GM21360 (cell line): Measurements from ENCODE around the gene PLA1A.

Source experiments
- ATAC-seq: cut with Tn5 transposase; IDR thresholded peaks from one replicate; pipeline ENCODE4 v1.9.1; 2021; ENCODE audit warnings: mild to moderate bottlenecking, moderate library complexity; ENCODE audit not compliant: unreplicated experiment

Gene PLA1A

DNA sequence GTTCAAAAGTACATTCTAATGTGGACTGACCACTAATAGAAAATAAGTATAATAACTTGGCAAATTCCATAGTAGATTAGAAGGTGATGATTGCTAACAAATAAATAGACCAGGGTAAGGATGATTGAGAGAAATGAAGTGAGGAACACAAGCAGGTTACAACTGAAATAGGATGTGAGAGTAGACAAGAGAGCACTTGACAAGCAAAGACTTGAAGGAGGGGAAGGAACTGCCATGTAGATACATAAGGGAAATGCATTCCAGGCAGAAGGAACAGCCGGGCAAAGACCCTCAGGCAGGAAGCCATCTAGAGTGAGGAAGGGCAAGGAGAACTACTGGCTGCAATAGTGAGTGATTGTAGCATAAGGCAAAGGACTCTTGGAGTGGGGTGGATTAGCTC lies 5.0 kb downstream of the PLA1A start:
- ATAC-seq: no peak

DNA sequence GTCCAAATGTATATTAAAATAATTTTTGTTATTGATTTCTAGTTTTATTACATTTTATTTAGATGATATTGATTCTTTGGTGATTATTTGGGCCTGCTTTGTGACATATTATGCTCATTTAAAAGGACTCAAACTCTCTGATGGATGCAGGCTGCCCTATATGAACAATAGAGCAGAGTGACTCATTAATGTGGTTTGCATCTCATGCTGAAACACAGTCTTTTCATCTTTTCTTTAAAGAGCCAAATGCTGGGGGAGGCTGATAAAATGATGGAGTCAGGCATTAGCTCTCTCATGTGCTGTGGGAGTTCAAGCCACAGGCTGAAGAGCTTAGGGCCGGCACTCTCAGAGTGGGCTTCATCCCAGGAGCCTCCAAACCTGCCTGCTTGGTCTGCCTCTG lies 7.2 kb downstream of the PLA1A start:
- ATAC-seq: no peak

DNA sequence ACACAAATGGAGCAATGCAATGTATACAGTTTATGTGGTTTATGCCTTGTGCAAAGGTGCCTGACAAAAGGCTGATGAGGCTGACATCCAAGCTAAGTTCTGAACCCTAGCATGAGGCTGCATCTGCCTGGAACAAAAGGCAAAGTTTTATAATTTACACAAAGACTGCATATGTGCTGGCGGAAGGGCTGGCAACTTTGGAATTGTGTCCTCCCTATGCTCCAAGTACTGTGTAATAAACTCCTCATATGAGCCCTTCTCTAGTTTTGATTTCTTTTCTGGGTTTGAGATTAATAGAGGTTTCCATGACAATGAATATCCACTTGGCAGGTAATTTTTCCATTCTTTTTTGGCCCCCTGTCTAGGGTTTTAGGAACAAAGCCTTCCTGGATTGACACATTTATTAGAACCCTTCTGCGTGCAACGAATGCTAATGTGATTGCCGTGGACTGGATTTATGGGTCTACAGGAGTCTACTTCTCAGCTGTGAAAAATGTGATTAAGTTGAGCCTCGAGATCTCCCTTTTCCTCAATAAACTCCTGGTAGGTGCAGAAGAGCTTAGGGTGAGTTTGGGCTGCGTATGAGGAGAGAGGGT lies 10.8 kb downstream of the PLA1A start:
- ATAC-seq: no peak

DNA sequence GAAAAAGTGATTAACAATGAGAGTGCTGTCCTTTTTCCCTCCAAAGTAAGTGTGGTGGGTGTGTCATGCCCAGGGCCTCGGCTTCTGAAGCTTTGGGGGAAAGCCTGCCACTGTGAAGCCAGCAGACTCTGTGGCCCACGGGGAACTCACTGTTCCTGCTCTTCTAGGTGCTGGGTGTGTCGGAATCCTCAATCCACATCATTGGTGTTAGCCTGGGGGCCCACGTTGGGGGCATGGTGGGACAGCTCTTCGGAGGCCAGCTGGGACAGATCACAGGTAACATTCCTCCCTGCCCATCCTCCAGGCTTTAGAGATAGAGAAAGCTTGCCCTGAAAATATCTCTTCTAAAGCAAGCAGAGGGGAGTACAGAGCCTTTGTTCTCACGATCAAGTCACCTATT lies 11.6 kb downstream of the PLA1A start:
- ATAC-seq: no peak

DNA sequence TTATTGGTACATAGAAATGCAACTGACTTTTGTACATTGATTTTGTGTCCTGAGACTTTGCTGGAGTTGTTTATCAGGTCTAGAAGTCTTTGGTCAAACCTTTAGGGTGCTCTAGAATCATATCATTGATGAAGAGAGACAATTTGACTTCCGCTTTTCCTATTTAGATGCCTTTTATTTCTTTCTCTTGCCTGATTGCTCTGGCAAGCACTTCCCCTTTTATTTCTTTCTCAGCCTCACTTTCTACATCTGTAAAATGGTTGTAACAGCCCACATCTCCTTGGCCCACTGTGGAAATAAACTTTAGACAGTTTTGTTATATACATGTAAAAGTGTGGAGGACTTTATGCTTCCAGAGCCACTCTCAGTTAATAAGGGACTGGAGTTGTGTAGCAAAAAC lies 14.0 kb downstream of the PLA1A start:
- ATAC-seq: no peak

DNA sequence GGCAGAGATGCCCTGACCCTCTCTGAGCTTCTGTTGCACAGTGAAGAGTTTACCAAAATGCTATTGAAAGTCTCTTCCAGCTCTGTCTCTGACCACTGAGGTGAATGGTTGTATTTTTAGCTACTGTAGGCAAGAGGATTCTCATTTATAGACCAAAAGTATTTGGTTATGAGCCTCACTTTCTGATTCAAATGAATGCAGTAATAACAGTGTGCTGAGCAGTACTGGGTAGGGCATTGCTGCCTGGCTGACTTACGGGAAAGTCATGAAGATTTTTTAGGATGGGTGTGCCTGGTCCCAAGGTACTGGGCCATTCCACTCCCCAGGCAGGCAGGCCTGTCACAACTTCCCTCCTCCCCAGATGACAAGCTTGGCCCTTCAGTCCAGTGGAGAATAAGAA lies 15.5 kb downstream of the PLA1A start:
- ATAC-seq: no peak

DNA sequence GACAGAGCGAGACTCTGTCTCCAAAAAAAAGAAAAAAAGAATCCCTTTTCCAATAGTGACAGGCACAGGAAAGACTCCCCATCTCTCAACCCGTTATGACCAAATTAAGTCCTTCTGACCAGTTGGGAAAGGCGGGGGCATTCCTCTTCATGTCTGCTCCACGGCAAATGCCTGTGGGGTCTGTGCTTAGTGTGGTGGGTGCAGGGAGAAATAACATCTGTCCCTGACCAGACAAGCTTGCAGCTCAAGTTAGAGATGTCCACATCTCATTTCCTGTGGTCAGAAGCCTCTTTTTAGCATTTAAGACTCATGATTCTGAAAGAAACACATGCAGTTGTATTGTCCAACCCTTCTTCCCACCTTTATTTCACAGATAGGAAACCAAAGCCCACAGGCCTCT lies 16.2 kb downstream of the PLA1A start:
- ATAC-seq: no peak

DNA sequence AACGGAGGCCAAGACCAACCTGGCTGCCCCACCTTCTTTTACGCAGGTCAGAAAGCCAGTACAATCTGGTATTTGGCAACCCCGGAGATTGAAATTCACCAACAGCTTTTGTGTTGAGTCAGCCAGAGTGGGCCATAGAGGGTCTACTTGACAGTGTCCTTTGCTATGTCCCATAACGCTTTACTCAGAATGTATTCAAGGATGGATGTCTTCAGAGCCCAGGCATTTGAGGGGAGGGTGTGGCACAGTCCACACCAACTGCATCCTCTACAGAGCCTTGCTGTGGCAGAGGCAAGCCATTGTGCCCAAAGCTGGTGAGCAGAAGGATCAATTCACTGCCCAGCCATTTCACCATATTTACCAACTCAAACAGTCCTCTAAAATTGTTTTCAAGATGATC lies 18.4 kb downstream of the PLA1A start:
- no peak for ATAC-seq

DNA sequence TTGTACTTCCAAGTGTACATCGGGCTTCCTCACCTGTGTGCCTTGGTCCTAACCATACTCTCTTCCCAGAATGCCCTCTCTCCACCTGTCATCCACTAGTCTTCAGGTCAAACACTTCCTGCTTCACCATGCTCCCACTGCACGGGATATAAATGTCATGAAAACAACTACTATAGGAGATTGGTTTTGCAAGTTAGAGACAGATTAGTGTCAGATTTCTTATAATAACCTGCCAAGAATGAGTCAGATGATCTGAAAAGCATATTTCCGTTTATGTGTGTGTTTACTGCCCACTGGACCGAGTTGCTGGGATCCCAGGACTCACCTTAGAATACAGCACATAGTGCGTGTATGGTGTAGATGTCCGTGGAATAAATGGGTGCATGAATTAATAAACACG lies 21.4 kb downstream of the PLA1A start:
- no peak for ATAC-seq

DNA sequence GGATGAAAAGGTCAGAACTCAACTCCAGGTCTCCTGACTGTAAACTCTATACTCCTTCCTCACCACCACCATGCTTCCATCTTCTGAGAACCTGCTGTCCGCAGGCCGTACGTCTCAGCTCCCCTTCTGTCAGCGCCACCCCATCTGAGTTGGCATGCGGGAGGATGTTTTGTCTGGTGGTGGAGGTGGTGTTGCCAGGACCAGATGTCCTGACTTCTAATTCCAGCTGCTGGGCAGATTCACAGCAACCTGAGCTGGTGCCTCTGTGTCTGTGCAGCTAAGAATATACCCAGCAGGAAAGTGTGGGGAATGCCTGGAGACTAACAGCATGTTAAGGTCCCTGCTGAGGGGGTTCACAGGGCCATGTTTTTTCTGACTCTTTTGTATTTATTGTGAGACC lies 23.2 kb downstream of the PLA1A start:
- no peak for ATAC-seq

DNA sequence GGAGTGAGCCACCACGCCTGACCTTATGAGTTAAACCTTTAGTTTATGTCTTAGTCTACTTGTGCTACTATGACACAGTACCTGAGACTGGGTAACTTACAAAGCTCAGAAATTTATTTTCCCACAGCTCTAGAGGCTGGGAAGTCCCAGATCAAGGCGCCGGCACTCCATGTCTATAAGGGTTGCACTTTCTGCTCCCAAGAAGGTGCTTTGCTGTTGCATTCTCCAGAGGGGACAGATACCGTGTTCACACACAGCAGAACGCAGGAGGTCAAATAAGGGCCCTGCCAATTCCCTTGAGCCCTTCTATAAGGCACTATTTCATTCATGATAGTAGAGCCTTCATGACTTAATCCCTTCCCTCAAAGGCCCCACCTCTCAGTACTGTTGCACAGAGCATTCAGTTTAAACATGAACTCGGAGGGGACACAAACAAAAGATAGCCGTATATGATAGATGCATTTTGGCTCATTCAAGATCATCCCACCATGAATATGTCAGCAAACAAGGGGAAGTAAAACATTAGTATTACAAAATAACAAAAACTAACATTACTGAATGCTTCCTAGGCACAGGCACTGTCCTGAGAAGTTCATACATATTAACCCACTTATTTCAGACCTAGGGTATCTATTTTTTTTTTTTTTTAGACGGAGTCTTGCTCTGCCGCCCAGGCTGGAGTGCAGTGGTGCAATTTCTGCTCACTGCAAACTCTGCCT lies 26.5 kb downstream of the PLA1A start:
- ATAC-seq: no peak

DNA sequence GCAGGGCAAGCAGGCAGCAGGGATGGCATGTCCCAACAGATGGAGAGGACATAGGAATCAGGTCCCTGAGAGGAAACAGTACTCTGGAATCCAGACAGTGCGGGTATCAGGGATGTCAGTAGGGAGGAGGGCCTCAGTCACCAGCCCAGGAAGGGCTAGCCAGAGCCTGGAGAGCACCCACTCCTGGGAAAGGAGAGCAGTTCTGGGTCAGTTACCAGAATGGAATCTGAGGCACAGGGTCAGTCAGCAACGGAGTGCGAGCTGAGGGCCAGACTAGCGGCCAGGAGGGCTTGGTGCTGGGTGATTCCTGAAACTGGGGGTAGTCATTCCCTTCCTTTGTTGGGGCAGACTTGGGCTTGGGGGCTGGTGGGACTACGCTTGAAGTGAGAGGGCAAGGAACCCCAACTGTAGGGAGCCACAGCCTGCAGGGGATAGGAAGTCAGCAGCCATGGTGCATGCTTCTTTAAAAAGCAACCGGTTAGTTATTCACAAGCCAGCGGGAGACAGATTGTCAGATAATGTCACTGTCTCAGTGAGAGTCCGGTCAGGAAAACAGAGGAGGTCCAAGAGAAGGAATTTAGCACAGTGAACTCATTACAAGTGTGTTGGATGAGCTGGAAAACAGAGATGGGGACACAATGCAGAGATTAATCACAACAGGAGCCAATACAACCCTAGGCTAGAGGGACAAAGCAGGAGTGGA lies 27.9 kb downstream of the PLA1A start:
- no peak for ATAC-seq

DNA sequence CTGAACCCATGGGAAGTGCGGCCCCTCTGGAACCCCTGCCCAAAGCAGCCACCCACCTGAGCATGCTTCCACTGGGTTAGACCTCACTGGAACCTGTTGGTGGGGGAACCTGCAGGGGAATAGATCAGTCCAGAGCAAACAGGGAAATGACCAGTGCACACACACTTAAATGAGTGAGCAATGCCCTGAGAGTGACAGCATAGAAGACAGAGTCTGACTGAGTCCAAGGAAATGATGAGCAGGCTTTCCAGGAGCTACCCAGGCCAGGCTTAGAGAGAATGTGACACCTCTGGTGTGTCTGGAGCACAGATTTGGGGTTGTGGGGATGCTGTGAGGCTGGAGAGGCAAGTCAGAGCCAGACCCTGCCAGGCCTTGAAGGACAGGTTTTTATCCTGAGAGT lies 28.5 kb downstream of the PLA1A start:
- ATAC-seq: no peak

DNA sequence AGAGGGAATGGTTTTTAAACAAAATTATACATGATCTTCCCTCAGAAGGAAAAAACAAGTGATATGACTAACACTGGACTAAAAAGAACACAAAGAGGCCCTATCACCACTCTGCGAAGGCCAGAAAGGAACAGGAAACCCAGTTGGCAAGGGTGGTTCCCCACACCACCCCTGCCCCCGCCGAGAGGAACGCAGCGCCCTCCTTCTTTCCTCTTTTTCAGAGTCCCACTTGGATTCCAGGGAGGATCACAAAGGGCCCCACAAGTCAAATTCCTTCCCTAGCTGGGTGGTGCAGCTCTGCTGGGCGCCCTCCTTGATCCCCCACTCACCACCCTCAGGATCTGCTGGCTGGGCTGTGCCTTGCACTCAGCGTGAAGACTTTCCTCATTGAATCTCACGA lies 29.8 kb downstream of the PLA1A start:
- ATAC-seq: no peak

DNA sequence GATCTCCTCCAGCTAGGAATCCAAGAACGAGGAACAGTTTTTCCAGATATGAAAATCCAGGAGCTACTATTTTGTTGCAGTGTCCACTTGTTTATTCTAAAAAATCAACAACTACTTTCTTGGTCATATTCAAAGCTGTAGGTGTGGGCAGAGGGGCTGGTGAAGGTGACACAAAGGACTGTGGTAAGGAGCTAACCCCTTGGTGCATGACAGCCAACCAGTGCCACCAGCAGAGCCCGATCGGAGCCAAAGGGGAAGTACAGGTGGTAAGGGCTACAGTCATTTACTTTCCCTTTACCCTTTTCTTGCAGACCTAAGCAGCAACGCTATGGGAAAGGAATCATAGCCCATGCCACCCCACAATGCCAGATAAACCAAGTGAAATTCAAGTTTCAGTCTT lies 30.7 kb downstream of the PLA1A start:
- peak; percentile 53 for ATAC-seq

DNA sequence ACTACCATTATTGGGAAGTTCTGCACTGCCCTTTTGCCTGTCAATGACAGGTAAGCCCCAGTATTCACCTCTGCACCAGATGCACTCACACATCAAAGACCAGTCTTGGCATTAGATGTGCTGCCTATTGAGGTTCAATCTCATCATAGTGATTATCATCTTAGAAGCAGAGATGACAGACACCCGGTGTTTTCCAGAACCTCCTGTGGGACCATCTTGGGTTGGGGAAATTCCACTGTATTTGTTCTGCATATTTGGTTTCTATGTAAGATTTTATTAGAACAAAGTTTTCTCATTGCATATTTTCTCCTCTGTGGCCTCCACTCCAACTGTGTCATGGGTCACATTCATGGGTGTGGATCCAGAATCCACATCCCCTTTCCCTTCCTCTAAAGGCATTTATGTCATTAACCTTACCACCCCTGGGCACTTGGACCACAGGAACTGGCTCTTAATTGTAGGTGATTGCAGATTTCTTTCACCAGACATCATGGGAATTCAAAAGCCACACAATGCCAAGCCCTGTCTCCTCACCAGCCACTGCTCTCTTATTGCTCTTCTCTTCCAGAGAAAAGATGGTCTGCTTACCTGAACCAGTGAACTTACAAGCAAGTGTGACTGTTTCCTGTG lies 31.2 kb downstream of the PLA1A start:
- ATAC-seq: no peak

DNA sequence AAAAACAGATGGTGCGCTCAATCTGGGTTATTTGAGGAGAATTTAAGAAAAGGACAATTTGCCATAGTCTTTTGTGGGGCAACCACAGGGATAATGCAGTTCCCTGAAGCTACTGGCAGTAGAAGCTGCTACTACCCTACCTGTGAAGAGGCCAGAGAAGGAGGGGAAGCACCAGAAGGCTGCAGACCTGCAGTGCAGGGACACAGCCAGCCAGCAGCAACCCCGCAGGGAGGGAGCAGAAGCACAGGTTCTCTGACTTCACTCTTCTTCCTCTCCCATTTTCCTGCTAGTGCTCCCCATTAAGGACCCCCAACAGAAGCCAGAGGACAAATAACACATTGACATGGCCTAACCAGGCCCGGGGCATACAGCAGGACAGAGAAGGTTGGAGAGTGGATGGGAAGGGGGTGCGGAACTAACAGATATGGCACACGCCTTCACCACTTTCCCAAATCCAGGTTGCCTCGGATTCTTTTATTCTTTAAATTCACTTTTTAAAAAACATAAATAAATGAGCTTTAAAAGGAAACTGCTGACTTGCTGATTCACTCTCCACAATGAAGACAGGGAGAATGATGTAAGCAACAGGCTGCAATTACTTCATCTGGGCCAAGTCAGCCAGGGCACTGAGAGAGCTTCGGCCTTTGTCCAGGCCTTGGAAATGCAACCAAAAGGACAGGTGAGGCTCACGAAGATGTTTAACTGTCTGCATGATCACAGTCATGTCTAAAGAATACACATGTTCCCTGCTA lies 32.6 kb downstream of the PLA1A start:
- ATAC-seq: no peak

DNA sequence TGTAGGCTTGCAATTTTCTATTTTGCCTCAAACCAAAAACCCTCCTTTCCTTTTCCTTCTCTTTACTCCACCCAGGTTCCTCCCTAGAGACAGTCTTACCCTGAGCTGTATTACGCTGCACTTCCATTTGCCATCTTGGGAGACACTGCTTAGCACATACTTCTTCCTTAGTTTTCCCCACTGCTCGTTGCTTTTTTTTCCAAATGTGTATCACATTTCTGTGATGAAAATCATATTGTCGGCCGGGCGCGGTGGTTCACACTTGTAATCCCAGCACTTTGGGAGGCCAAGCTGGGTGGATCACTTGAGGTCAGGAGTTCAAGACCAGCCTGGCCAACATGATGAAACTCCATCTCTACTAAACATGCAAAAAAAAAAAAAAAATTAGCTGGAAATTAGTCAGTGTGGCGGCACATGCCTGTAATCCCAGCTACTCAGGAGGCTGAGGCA lies 33.2 kb downstream of the PLA1A start:
- no peak for ATAC-seq

DNA sequence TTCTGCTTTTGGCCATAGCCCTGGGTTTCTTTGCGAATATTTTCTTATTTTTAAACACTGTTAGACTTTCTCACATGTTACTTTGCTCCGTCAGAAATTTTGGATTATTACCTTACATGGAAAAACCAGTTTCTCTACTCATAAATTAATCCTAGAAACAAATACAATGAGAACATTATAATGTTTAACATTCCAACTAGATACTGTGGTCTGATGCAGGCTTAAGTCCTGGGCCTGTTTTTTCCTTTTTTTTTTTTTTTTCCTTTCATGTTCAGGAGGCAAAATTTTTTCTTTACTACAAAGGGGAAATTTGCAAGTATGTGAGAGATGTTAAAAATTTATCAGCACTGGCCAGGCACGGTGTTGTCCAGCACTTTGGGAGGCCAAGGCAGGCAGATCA lies 33.8 kb downstream of the PLA1A start:
- ATAC-seq: no peak

DNA sequence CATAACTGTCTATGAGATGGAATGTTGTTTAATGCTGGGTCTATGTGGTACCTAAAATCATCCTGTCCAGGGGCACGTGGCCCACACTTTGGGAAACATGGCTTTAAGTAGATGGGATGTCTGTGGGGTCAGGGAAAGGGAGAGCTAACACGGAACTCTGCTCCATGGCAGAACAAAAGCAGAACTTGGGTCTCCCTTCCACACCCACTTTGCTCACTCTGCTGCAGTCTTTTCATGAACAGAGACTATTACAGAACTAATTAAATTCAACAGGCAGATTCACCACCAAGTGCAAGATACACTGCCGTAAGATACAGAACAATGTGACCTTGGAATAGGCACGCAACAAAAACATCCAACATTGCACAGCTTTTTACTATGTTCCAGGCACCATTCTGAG lies 34.5 kb downstream of the PLA1A start:
- no peak for ATAC-seq

DNA sequence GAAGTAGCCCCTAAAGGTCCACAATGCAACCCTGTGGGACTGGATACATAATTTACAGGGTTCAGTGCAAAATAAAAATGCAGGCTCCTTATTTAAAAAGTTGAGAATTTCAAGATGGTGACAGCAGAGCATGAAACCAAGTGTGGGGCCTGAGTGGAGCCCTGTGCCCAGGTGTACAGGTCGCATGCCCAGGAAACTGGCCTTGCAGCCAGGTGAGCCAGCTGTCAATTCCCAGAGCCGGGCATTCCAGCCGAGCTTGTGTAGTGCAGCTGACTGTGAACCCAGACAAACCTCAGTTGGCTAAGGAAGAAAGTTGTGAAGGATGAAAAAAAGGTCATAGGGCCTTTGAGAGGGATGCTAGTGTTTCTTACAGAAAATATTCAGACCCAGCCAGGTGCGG lies 35.1 kb downstream of the PLA1A start:
- ATAC-seq: no peak
